Ishikawa (cell line): Measurements from ENCODE around the gene ANKRD42.
A peak's percentile ranks its signal among the peaks of the same experiment; 100 is the strongest.

ENCODE experiments used
- CEBPB ChIP-seq: IDR thresholded peaks from 2 replicates; pipeline ENCODE4 v1.6.1; 2012
- CREB1 ChIP-seq: IDR thresholded peaks from 2 replicates; pipeline ENCODE4 v1.6.1; 2012; ENCODE audit warnings: low read depth
- EGR1 ChIP-seq: IDR thresholded peaks from 2 replicates; pipeline ENCODE4 v1.6.1; 2012
- FOXM1 ChIP-seq: IDR thresholded peaks from 2 replicates; pipeline ENCODE4 v1.6.1; 2012; ENCODE audit warnings: low read depth, borderline replicate concordance
- NFIC ChIP-seq: IDR thresholded peaks from 2 replicates; pipeline ENCODE4 v1.6.1; 2012
- RAD21 ChIP-seq: IDR thresholded peaks from 2 replicates; pipeline ENCODE4 v1.6.1; 2012; ENCODE audit warnings: low read depth
- TAF1 ChIP-seq: IDR thresholded peaks from 2 replicates; pipeline ENCODE4 v1.6.1; 2012; ENCODE audit warnings: low read depth, mild to moderate bottlenecking
- TCF12 ChIP-seq: IDR thresholded peaks from 2 replicates; pipeline ENCODE4 v1.6.1; 2012; ENCODE audit warnings: low read depth
- TEAD4 ChIP-seq: IDR thresholded peaks from 2 replicates; pipeline ENCODE4 v1.6.1; 2012
- USF1 ChIP-seq: IDR thresholded peaks from 2 replicates; pipeline ENCODE4 v1.6.1; 2012
- YY1 ChIP-seq: IDR thresholded peaks from 2 replicates; pipeline ENCODE4 v1.6.1; 2012; ENCODE audit warnings: low read depth
- ZBTB7A ChIP-seq: IDR thresholded peaks from 2 replicates; pipeline ENCODE4 v1.6.1; 2012; ENCODE audit warnings: low read depth
- TF ChIP-seq, protein P1 (sequence below): IDR thresholded peaks from 2 replicates; pipeline ENCODE4 v1.6.1; 2012
- TF ChIP-seq, protein P2 (sequence below): IDR thresholded peaks from 2 replicates; pipeline ENCODE4 v1.6.1; 2012; ENCODE audit warnings: low read depth, mild to moderate bottlenecking

Gene ANKRD42

GRCh38 chr11:83153764-83154163 is 39.7 kb upstream of the ANKRD42 start:
- TF ChIP-seq EGR1 (no peak), RAD21 (no peak), NFIC (no peak), YY1 (no peak), CEBPB (no peak), ZBTB7A (no peak), TEAD4 (no peak), TAF1 (no peak), FOXM1 (no peak), TCF12 (no peak), CREB1 (no peak), USF1 (no peak)
- TF ChIP-seq, protein P1, sequence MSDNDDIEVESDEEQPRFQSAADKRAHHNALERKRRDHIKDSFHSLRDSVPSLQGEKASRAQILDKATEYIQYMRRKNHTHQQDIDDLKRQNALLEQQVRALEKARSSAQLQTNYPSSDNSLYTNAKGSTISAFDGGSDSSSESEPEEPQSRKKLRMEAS: no peak

GRCh38 chr11:83156144-83156995 is 37.1 kb upstream of the ANKRD42 start:
- TF ChIP-seq USF1 (no peak), TAF1 (peak; percentile 59; the same call in 1 of the 2 replicates), CEBPB (peak; percentile 97), CREB1 (peak; percentile 72), ZBTB7A (no peak), TCF12 (peak; percentile 53; the same call in 1 of the 2 replicates)
- TF ChIP-seq, protein P1: peak; percentile 54

- TF ChIP-seq USF1: peak; percentile 48; the same call in 1 of the 2 replicates
- TF ChIP-seq TAF1: peak; percentile 98
- peak; percentile 66 for TF ChIP-seq TEAD4
- TF ChIP-seq, protein P2, sequence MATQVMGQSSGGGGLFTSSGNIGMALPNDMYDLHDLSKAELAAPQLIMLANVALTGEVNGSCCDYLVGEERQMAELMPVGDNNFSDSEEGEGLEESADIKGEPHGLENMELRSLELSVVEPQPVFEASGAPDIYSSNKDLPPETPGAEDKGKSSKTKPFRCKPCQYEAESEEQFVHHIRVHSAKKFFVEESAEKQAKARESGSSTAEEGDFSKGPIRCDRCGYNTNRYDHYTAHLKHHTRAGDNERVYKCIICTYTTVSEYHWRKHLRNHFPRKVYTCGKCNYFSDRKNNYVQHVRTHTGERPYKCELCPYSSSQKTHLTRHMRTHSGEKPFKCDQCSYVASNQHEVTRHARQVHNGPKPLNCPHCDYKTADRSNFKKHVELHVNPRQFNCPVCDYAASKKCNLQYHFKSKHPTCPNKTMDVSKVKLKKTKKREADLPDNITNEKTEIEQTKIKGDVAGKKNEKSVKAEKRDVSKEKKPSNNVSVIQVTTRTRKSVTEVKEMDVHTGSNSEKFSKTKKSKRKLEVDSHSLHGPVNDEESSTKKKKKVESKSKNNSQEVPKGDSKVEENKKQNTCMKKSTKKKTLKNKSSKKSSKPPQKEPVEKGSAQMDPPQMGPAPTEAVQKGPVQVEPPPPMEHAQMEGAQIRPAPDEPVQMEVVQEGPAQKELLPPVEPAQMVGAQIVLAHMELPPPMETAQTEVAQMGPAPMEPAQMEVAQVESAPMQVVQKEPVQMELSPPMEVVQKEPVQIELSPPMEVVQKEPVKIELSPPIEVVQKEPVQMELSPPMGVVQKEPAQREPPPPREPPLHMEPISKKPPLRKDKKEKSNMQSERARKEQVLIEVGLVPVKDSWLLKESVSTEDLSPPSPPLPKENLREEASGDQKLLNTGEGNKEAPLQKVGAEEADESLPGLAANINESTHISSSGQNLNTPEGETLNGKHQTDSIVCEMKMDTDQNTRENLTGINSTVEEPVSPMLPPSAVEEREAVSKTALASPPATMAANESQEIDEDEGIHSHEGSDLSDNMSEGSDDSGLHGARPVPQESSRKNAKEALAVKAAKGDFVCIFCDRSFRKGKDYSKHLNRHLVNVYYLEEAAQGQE: no peak
- no peak for TF ChIP-seq ZBTB7A
- TF ChIP-seq EGR1: peak; percentile 44; the same call in 1 of the 2 replicates
- TF ChIP-seq CREB1: no peak
- peak; percentile 96 for TF ChIP-seq YY1
- no peak for TF ChIP-seq CEBPB
- TF ChIP-seq TCF12: no peak
- no peak for TF ChIP-seq RAD21
These were observed 36.4 kb upstream of the ANKRD42 start, which contains the start of gene PCF11 for GRCh38 chr11:83156996-83157593. Gene PCF11 (plus strand): TSS chr11:83157131. CDS start chr11:83157440, 309 bp downstream.

- no peak for TF ChIP-seq ZBTB7A
- peak; percentile 85 for TF ChIP-seq YY1
- TF ChIP-seq TCF12: no peak
- no peak for TF ChIP-seq RAD21
- TF ChIP-seq USF1: peak; percentile 65
- TF ChIP-seq NFIC: no peak
- TF ChIP-seq, protein P1: peak; percentile 71
These were observed 35.7 kb upstream of the ANKRD42 start for GRCh38 chr11:83157594-83158356.

GRCh38 chr11:83158357-83158786 is 35.1 kb upstream of the ANKRD42 start:
- TF ChIP-seq TCF12 (no peak), USF1 (no peak), TEAD4 (no peak), EGR1 (no peak), FOXM1 (no peak), TAF1 (no peak)
- TF ChIP-seq, protein P1: no peak
